AG09319 (cell line): Measurements from ENCODE around the gene HDGFL3.
"Not testable (repeated sequence)": the region's sequence is repeated elsewhere in the genome, so short reads cannot be mapped to it uniquely, and the experiment has no call there.

Source experiments
- DNase-seq: peaks from one replicate; pipeline ENCODE4 v3.0.0-alpha.2; 2010; ENCODE audit warnings: low read depth; ENCODE audit errors: extremely low read depth
- TF ChIP-seq, protein P1 (sequence below): IDR thresholded peaks from 2 replicates; pipeline ENCODE4 v1.5.1; 2011; ENCODE audit warnings: low read depth, mild to moderate bottlenecking, inconsistent platforms, low read length, moderate library complexity

The HDGFL3 gene

DNA sequence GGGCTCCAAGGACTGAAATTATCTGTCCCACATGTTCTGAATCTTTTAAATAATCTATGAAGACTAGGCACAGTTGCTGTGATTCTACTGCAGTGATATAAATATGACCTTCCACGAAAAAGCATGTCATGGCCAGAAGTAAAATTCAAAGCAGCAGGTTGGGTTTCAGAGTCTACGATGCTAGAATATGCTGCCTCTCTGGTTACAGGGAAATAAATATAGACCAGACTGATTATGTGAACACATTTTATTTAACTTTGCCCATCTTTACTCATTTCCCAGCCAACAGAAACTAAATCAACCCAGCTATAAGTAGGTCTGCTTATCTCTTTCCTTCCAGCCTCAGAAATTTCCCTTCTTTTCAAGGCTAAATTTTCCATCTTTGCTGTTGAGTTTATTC lies 120.0 kb downstream of the HDGFL3 start:
- DNase-seq: no peak
- TF ChIP-seq, protein P1, sequence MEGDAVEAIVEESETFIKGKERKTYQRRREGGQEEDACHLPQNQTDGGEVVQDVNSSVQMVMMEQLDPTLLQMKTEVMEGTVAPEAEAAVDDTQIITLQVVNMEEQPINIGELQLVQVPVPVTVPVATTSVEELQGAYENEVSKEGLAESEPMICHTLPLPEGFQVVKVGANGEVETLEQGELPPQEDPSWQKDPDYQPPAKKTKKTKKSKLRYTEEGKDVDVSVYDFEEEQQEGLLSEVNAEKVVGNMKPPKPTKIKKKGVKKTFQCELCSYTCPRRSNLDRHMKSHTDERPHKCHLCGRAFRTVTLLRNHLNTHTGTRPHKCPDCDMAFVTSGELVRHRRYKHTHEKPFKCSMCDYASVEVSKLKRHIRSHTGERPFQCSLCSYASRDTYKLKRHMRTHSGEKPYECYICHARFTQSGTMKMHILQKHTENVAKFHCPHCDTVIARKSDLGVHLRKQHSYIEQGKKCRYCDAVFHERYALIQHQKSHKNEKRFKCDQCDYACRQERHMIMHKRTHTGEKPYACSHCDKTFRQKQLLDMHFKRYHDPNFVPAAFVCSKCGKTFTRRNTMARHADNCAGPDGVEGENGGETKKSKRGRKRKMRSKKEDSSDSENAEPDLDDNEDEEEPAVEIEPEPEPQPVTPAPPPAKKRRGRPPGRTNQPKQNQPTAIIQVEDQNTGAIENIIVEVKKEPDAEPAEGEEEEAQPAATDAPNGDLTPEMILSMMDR: no peak

GRCh38 chr15:83085864-83086552 lies 121.6 kb downstream of the HDGFL3 start:
- not testable (repeated sequence) for DNase-seq

GRCh38 chr15:83085461-83085860 lies 122.2 kb downstream of the HDGFL3 start:
- not testable (repeated sequence) for DNase-seq

- DNase-seq: no peak
- TF ChIP-seq, protein P1: no peak
These were observed 124.8 kb downstream of the HDGFL3 start for GRCh38 chr15:83082730-83083386.

- DNase-seq: no peak
- TF ChIP-seq, protein P1: no peak
These were observed 126.2 kb downstream of the HDGFL3 start for GRCh38 chr15:83081256-83082014.

GRCh38 chr15:83078712-83079111 lies 128.9 kb downstream of the HDGFL3 start:
- TF ChIP-seq, protein P1: no peak

More at GRCh38 chr15:83078712-83079111, 128.9 kb downstream of the HDGFL3 start:
- no peak for DNase-seq
